AG08396 (cell line): ENCODE data around the gene DENND10.
A peak's percentile ranks its signal among the peaks of the same experiment; 100 is the strongest.
"Not testable (repeated sequence)": the region's sequence is repeated elsewhere in the genome, so short reads cannot be mapped to it uniquely, and the experiment has no call there.

Source experiments
- DNase-seq: peaks from one replicate; pipeline ENCODE4 v3.0.0; 2012; ENCODE audit warnings: low spot score, mixed read lengths

Gene DENND10

GRCh38 chr10:119100434-119101238 lies 3.3 kb upstream of the DENND10 start:
- DNase-seq = no peak

- DNase-seq = no peak
These were observed 2.4 kb upstream of the DENND10 start for GRCh38 chr10:119101366-119102098.

GRCh38 chr10:119103241-119103902 lies 541 bp upstream of the DENND10 start:
- no peak for DNase-seq

- peak; percentile 34 for DNase-seq
These were observed 722 bp downstream of the DENND10 start for GRCh38 chr10:119104654-119105015.

GRCh38 chr10:119105155-119105554 lies 1.2 kb downstream of the DENND10 start:
- DNase-seq = no peak

- not testable (repeated sequence) for DNase-seq
These were observed 2.0 kb downstream of the DENND10 start for GRCh38 chr10:119105899-119106298.

- DNase-seq = not testable (repeated sequence)
These were observed 3.2 kb downstream of the DENND10 start for GRCh38 chr10:119107106-119107505.

GRCh38 chr10:119107771-119108170 lies 3.9 kb downstream of the DENND10 start:
- not testable (repeated sequence) for DNase-seq

- DNase-seq = peak; percentile 43
These were observed 8.1 kb downstream of the DENND10 start for GRCh38 chr10:119112056-119112455.

- peak; percentile 77 for DNase-seq
These were observed 10.1 kb downstream of the DENND10 start for GRCh38 chr10:119113751-119114732.

- no peak for DNase-seq
These were observed 12.0 kb downstream of the DENND10 start for GRCh38 chr10:119115926-119116325.

- DNase-seq = no peak
These were observed 12.5 kb downstream of the DENND10 start for GRCh38 chr10:119116326-119116951.

GRCh38 chr10:119118231-119118630 lies 14.3 kb downstream of the DENND10 start:
- no peak for DNase-seq

- no peak for DNase-seq
These were observed 15.5 kb downstream of the DENND10 start for GRCh38 chr10:119119400-119119799.

GRCh38 chr10:119120413-119120867 lies 16.5 kb downstream of the DENND10 start:
- peak; percentile 27 for DNase-seq

- DNase-seq = no peak
These were observed 17.0 kb downstream of the DENND10 start for GRCh38 chr10:119120875-119121274.

- no peak for DNase-seq
These were observed 22.0 kb downstream of the DENND10 start for GRCh38 chr10:119125942-119126341.

GRCh38 chr10:119129721-119130120 lies 25.8 kb downstream of the DENND10 start:
- DNase-seq = no peak

- no peak for DNase-seq
These were observed 27.8 kb downstream of the DENND10 start for GRCh38 chr10:119131512-119132240.
